Esophagus squamous epithelium (tissue), 4 donors: Measurements from ENCODE around the gene PFDN1.

Experiments
- POLR2A ChIP-seq, 4 donors: fragments of 450-650 bp; IDR thresholded peaks; one replicate each; pipeline ENCODE4 v1.6.1; 2017; ENCODE audit warnings: antibody characterized with exemption in 4 of 4, mild to moderate bottlenecking in 4 of 4, moderate library complexity in 3 of 4
- TF ChIP-seq, protein P1 (sequence below), 6 experiments: fragments of 450-650 bp in 4 of 6; fragments of 200-600 bp in 2 of 6; sonication (generic) in 2 of 6; IDR thresholded peaks; one replicate each; pipeline ENCODE4 v1.5.1; 2016 to 2019; ENCODE audit warnings: antibody characterized with exemption in 6 of 6, mild to moderate bottlenecking in 4 of 6, moderate library complexity in 4 of 6

DNA sequence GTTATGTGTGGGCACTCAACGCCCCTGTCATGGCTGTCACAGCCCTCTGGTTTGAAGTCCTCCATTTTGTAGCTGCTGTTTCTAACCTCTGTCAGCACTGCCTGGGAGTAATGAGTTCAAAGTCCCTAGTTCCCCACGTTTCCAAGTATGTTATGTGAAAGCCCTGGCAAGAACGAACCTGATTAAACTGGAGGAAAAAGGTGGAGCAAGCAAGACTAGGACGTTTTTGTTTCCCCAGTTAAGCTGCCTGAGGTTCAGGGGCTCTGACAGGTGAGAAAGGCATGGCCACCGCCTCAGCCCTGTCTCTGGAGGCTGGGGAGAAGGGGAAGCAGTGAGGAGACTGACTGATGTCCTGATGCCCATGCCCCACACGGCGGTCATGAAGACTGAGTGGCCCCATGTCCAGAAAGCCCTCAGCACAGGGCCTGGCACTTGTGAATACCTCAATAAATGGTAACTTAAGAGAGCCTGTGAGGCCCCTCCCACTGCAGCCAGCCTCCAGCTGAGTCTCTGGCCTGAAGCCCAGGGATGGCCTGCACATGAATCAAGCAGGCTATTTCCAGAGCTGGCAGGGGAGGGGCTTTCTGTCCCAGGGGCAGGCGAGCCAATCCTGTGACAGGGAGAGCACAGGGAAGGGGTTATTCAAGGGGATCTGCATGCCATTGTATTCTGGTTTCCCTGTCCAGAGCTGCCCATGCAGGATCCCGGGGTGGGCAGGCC, 61.8 kb downstream of the PFDN1 start:
- TF ChIP-seq, protein P1, sequence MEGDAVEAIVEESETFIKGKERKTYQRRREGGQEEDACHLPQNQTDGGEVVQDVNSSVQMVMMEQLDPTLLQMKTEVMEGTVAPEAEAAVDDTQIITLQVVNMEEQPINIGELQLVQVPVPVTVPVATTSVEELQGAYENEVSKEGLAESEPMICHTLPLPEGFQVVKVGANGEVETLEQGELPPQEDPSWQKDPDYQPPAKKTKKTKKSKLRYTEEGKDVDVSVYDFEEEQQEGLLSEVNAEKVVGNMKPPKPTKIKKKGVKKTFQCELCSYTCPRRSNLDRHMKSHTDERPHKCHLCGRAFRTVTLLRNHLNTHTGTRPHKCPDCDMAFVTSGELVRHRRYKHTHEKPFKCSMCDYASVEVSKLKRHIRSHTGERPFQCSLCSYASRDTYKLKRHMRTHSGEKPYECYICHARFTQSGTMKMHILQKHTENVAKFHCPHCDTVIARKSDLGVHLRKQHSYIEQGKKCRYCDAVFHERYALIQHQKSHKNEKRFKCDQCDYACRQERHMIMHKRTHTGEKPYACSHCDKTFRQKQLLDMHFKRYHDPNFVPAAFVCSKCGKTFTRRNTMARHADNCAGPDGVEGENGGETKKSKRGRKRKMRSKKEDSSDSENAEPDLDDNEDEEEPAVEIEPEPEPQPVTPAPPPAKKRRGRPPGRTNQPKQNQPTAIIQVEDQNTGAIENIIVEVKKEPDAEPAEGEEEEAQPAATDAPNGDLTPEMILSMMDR (IDR thresholded peaks at IDR 0.05) = no peak
- no peak for TF ChIP-seq POLR2A (IDR thresholded peaks at IDR 0.05)
